ENCODE results near the gene ROS1. TPM values are rescaled to one million over a fixed set of nuclear protein-coding genes. Genes with fewer than 3 reads are reported as not detected.

The ROS1 gene
- total RNA-seq, 6 experiments from 2014 or later: 0.07 to 0.12 (median 0.07) TPM; not detected in 3

DNA sequence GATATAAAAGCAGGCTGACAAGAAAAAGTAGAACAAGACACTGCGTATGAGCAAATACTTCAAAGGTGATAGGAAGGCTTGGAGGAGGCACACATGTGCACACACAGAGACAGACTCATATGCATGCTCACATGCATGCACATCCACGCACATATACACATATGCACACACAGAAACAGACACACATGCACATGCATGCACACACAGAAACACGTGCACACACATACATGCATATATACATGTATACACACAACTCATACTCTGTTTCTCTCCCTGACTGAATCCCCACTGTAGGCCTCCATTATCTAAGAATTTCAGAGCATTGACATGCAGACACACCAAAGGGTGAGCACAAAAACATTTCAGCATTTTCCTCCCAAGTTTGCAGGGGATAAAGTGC is 116.7 kb downstream of the ROS1 start:
- H3K9me3 ChIP-seq: no peaks in the 10 kb centered on the region
- 66% methylated on average over 3 of the region's 3 CpGs for WGBS (ENCODE audit: insufficient coverage, low coverage, low lambda C conversion rate, missing lambda C conversion rate)
- no peak overlapping the region for H3K4me3 ChIP-seq
- H3K27me3 ChIP-seq: no peaks in the 10 kb centered on the region
- ATAC-seq (no peak), DNase-seq (no peak)
- intact Hi-C loops (cut with DNase I): no loop called here
- H3K36me3 ChIP-seq: no peaks in the 10 kb centered on the region
- TF ChIP-seq, protein P1, sequence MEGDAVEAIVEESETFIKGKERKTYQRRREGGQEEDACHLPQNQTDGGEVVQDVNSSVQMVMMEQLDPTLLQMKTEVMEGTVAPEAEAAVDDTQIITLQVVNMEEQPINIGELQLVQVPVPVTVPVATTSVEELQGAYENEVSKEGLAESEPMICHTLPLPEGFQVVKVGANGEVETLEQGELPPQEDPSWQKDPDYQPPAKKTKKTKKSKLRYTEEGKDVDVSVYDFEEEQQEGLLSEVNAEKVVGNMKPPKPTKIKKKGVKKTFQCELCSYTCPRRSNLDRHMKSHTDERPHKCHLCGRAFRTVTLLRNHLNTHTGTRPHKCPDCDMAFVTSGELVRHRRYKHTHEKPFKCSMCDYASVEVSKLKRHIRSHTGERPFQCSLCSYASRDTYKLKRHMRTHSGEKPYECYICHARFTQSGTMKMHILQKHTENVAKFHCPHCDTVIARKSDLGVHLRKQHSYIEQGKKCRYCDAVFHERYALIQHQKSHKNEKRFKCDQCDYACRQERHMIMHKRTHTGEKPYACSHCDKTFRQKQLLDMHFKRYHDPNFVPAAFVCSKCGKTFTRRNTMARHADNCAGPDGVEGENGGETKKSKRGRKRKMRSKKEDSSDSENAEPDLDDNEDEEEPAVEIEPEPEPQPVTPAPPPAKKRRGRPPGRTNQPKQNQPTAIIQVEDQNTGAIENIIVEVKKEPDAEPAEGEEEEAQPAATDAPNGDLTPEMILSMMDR (IDR thresholded peaks at IDR 0.05): no peak
- no peak for TF ChIP-seq POLR2A (IDR thresholded peaks at IDR 0.05)
- H3K4me1 ChIP-seq: no peaks in the 10 kb centered on the region
- no peak overlapping the region for H3K27ac ChIP-seq

DNA sequence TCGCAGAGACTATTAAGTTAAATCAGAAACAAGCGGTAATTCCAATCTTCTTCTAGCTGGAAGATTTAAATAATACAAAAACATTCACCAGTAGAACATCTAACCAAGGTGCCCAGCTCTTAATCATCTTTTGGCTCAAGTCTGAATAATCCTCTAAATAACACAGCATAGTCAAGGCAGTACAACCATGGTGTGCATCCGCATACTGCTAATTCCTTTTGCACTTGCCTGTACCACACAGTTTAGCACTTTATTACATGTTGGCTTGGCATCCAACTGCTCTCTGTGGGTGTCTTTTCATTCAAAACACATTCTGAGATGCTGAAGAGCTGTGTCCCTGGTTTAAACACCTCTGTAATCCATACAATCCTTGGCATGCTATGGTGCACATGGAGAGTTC is 118.1 kb downstream of the ROS1 start:
- intact Hi-C loops (cut with DNase I): no loop called here
- Histone ChIP-seq H3K4me1 (no peaks in the 10 kb centered on the region), H3K9me3 (no peaks in the 10 kb centered on the region), H3K4me3 (no peak overlapping the region), H3K27ac (no peak overlapping the region), H3K27me3 (no peaks in the 10 kb centered on the region), H3K36me3 (no peaks in the 10 kb centered on the region)
- WGBS (ENCODE audit: insufficient coverage, low coverage, low lambda C conversion rate, missing lambda C conversion rate): 96% methylated on average over 3 of the region's 3 CpGs
- no peak for TF ChIP-seq POLR2A (IDR thresholded peaks at IDR 0.05)
- TF ChIP-seq, protein P1 (IDR thresholded peaks at IDR 0.05): no peak
- ATAC-seq (no peak), DNase-seq (no peak)

DNA sequence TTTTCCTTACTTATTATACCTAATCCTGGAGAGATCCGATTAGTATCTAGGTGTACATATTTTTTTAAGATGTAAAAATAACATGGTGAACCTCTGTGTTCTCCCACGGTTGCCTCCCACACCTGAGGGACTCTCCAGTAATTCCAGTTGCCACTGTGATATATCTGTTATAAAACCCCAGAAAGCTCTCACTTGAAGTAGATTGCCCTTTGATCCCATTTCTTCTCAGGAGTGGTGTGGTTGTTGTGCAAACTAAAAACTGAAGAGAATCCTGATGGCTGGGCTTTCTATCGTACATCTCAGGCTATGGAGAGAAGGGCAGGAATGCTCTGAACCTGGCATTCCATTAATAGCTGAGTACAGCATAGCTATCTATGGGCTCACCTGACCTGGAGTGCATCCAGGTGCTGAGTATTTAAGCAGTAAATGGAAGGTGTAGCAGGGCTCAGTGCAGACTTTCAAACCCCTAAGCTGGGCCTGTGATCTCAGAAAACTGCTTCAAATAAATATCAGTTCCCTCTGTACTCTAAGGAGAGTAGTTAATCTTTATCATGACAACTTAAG is 119.4 kb downstream of the ROS1 start:
- Histone ChIP-seq H3K36me3 (no peaks in the 10 kb centered on the region), H3K27me3 (no peaks in the 10 kb centered on the region), H3K4me1 (no peaks in the 10 kb centered on the region), H3K27ac (no peak overlapping the region), H3K4me3 (no peak overlapping the region), H3K9me3 (no peaks in the 10 kb centered on the region)
- ATAC-seq (no peak), DNase-seq (no peak)
- no peak for TF ChIP-seq POLR2A (IDR thresholded peaks at IDR 0.05)
- TF ChIP-seq, protein P1 (IDR thresholded peaks at IDR 0.05): no peak
- intact Hi-C loops (cut with DNase I): no loop called here
- 67% methylated on average over 3 of the region's 3 CpGs for WGBS (ENCODE audit: insufficient coverage, low coverage, low lambda C conversion rate, missing lambda C conversion rate)

DNA sequence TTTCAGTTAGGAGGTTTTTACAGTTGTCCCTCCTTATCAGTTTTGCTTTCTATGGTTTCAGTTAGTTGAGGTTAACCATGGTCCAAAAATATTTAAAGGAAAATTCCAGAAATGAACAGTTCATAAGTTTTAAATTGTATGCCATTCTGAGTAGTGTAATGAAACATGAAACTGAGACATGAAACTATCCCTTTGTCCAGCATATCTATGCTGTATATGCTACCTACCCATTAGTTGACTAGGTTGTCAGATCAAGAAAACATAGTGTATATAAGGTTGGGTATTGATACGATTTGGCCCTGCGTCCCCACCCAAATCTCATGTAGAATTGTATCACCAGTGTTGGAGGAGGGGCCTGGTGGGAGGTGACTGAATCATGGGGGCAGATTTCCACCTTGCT is 121.3 kb downstream of the ROS1 start:
- Histone ChIP-seq H3K4me3 (no peak overlapping the region), H3K4me1 (no peaks in the 10 kb centered on the region), H3K27ac (no peak overlapping the region), H3K9me3 (no peaks in the 10 kb centered on the region), H3K36me3 (no peaks in the 10 kb centered on the region), H3K27me3 (no peaks in the 10 kb centered on the region)
- WGBS (ENCODE audit: insufficient coverage, low coverage, low lambda C conversion rate, missing lambda C conversion rate): 80% methylated on average over 1 of the region's 2 CpGs
- ATAC-seq: no peak
- intact Hi-C loops (cut with DNase I): no loop called here
- DNase-seq: no peak
- TF ChIP-seq, protein P1 (IDR thresholded peaks at IDR 0.05): no peak
- TF ChIP-seq POLR2A (IDR thresholded peaks at IDR 0.05): no peak

DNA sequence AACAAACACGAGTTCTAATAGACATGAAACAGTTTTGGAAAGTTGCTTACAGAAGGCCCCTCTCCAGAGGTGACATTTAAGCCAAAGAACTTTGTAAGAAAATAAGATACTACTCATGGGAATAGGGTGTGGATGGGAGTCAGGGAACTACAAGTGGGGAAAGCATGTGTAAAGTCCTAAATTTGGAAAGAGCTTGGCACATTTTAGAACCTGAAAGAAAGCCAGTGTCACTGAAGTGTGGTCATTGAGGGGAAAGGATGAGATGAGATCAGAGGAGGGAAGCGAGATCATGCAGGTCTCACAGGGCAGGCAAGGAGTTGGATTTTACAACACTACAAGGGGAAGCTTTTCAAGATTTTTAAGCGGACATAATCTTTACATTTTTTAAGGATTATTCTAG is 122.4 kb downstream of the ROS1 start:
- Histone ChIP-seq H3K27ac (no peak overlapping the region), H3K4me3 (no peak overlapping the region), H3K36me3 (no peaks in the 10 kb centered on the region), H3K27me3 (no peaks in the 10 kb centered on the region), H3K9me3 (no peaks in the 10 kb centered on the region), H3K4me1 (no peaks in the 10 kb centered on the region)
- TF ChIP-seq, protein P1 (IDR thresholded peaks at IDR 0.05): no peak
- TF ChIP-seq POLR2A (IDR thresholded peaks at IDR 0.05): no peak
- intact Hi-C loops (cut with DNase I): no loop called here
- 65% methylated on average over 2 of the region's 3 CpGs for WGBS (ENCODE audit: insufficient coverage, low coverage, low lambda C conversion rate, missing lambda C conversion rate)
- DNase-seq: no peak
- no peak for ATAC-seq

All from right lobe of liver (tissue), 6 donors.